ENCODE results near the gene HLA-B. TPM values are rescaled to one million over a fixed set of nuclear protein-coding genes. Genes with fewer than 3 reads are reported as not detected.

HLA-B gene
- total and polyA plus RNA-seq, 2 donors: 1,474 to 2,173 TPM

GRCh38 chr6:31359581-31359980 lies 2.6 kb upstream of the HLA-B start:
- H3K27ac ChIP-seq (ENCODE audit: low read depth in 1 of 2, low read length in 1 of 2): no peak overlapping the region
- 97% methylated on average over 1 of the region's 1 CpG for WGBS
- H3K4me1 ChIP-seq (ENCODE audit: control insufficient read depth in 2 of 2, insufficient read depth in 2 of 2, low read length in 2 of 2): peaks cover 0 to 10% of the 10 kb centered on the region in 2 donors
- peaks cover 9 to 30% of the 10 kb centered on the region in 2 donors for H3K27me3 ChIP-seq (ENCODE audit: control insufficient read depth in 2 of 2, insufficient read depth in 1 of 2, low read length in 1 of 2)
- H3K9me3 ChIP-seq (ENCODE audit: control insufficient read depth in 2 of 2, insufficient read depth in 1 of 2, low read length in 1 of 2): no peaks in the 10 kb centered on the region
- peaks cover 8 to 12% of the 10 kb centered on the region in 2 donors for H3K36me3 ChIP-seq (ENCODE audit: control insufficient read depth in 2 of 2, insufficient read depth in 2 of 2, low read length in 1 of 2)
- H3K4me3 ChIP-seq (ENCODE audit: low read length in 2 of 2): no peak overlapping the region
- DNase-seq (ENCODE audit: low read depth in 6 of 9, low spot score in 9 of 9): no peak

DNA sequence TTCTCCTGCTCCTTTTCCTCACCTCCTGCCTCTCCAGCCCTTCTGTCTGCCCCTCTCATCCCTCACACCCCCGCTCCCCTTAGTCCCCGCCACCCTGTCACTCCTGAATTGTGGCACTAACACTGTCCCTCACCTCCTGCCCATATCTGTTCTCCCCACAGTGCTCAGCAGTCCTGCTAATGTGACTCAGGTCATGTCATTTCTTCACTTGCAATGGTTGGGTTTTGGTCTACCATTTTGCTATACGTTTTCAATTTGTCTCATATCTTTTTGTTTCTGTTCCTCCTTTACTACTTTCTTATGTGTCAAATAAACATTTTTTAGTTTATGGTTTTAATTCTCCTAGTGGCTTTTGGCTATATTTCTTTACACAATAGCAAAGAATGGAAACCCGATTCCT lies 1.3 kb upstream of the HLA-B start:
- Histone ChIP-seq H3K4me1 (ENCODE audit: control insufficient read depth in 2 of 2, insufficient read depth in 2 of 2, low read length in 2 of 2) (peaks cover 0 to 10% of the 10 kb centered on the region in 2 donors), H3K9me3 (ENCODE audit: control insufficient read depth in 2 of 2, insufficient read depth in 1 of 2, low read length in 1 of 2) (no peaks in the 10 kb centered on the region), H3K4me3 (ENCODE audit: low read length in 2 of 2) (no peak overlapping the region), H3K27me3 (ENCODE audit: control insufficient read depth in 2 of 2, insufficient read depth in 1 of 2, low read length in 1 of 2) (peaks cover 5 to 27% of the 10 kb centered on the region in 2 donors), H3K27ac (ENCODE audit: low read depth in 1 of 2, low read length in 1 of 2) (no peak overlapping the region), H3K36me3 (ENCODE audit: control insufficient read depth in 2 of 2, insufficient read depth in 2 of 2, low read length in 1 of 2) (peaks cover 16 to 17% of the 10 kb centered on the region in 2 donors)
- 74% methylated on average over 4 of the region's 4 CpGs for WGBS
- DNase-seq (ENCODE audit: low read depth in 6 of 9, low spot score in 9 of 9): no peak

DNA sequence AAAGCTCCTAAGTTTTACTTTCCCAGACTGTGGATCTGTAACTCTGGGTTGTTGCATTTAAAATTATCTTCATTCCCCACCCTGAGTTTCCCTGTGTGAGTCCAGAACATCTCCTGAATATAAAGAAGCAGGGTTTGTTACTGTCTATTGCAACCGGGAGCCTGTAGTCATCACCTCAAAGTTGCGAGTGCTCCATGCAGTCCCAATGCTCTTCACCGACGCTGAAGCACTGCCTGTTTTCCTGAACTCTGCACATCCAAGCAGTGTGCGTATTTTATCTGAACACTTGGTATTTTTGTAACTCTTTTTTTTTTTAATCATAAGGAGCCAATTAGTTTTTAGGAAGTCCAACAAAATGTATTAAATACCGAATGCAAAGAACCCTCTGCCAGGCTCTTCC lies 907 bp upstream of the HLA-B start:
- no peaks in the 10 kb centered on the region for H3K9me3 ChIP-seq (ENCODE audit: control insufficient read depth in 2 of 2, insufficient read depth in 1 of 2, low read length in 1 of 2)
- peaks cover 17% of the 10 kb centered on the region in 2 donors for H3K36me3 ChIP-seq (ENCODE audit: control insufficient read depth in 2 of 2, insufficient read depth in 2 of 2, low read length in 1 of 2)
- DNase-seq (ENCODE audit: low read depth in 6 of 9, low spot score in 9 of 9): no peak
- peaks cover 0 to 10% of the 10 kb centered on the region in 2 donors for H3K4me1 ChIP-seq (ENCODE audit: control insufficient read depth in 2 of 2, insufficient read depth in 2 of 2, low read length in 2 of 2)
- H3K27me3 ChIP-seq (ENCODE audit: control insufficient read depth in 2 of 2, insufficient read depth in 1 of 2, low read length in 1 of 2): peaks cover 5 to 27% of the 10 kb centered on the region in 2 donors
- 38% methylated on average over 6 of the region's 6 CpGs for WGBS
- H3K27ac ChIP-seq (ENCODE audit: low read depth in 1 of 2, low read length in 1 of 2): no peak overlapping the region
- peak overlapping the region in 1 of 2 donors; percentile 71 for H3K4me3 ChIP-seq (ENCODE audit: low read length in 2 of 2)

- peaks cover 5 to 22% of the 10 kb centered on the region in 2 donors for H3K27me3 ChIP-seq (ENCODE audit: control insufficient read depth in 2 of 2, insufficient read depth in 1 of 2, low read length in 1 of 2)
- H3K4me3 ChIP-seq (ENCODE audit: low read length in 2 of 2): peak overlapping the region; percentile 60 to 71
- H3K4me1 ChIP-seq (ENCODE audit: control insufficient read depth in 2 of 2, insufficient read depth in 2 of 2, low read length in 2 of 2): peaks cover 0 to 10% of the 10 kb centered on the region in 2 donors
- H3K36me3 ChIP-seq (ENCODE audit: control insufficient read depth in 2 of 2, insufficient read depth in 2 of 2, low read length in 1 of 2): peaks cover 17% of the 10 kb centered on the region in 2 donors
- peak in 3 of 9 donors; percentile 11 to 33 (median 13) for DNase-seq (ENCODE audit: low read depth in 6 of 9, low spot score in 9 of 9)
- WGBS: 6% methylated on average over 83 of the region's 83 CpGs
- no peaks in the 10 kb centered on the region for H3K9me3 ChIP-seq (ENCODE audit: control insufficient read depth in 2 of 2, insufficient read depth in 1 of 2, low read length in 1 of 2)
- peak overlapping the region; percentile 72 to 96 for H3K27ac ChIP-seq (ENCODE audit: low read depth in 1 of 2, low read length in 1 of 2)
Measured at GRCh38 chr6:31356216-31356945, 598 bp downstream of the HLA-B start.

DNA sequence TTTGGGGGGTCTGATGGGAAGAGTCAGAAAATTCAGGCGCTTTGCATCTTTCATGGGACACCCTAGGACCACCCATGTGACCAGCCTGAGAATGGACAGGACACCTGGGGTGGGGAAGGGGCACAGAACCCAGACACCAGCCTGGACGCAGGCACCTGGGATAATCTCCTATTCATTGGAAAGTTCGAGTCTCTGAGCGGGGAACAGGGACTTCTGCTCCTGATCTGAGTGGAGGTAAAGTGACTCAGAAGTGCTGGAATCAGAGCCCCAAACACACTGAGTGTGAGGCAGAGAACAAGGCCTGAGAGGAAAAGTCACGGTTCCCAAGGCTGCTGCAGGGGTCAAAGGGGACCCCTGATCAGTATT lies 1.4 kb downstream of the HLA-B start:
- Histone ChIP-seq H3K36me3 (ENCODE audit: control insufficient read depth in 2 of 2, insufficient read depth in 2 of 2, low read length in 1 of 2) (peaks cover 17% of the 10 kb centered on the region in 2 donors), H3K4me3 (ENCODE audit: low read length in 2 of 2) (peak overlapping the region; percentile 60 to 71), H3K27ac (ENCODE audit: low read depth in 1 of 2, low read length in 1 of 2) (no peak overlapping the region), H3K4me1 (ENCODE audit: control insufficient read depth in 2 of 2, insufficient read depth in 2 of 2, low read length in 2 of 2) (peaks cover 0 to 10% of the 10 kb centered on the region in 2 donors), H3K9me3 (ENCODE audit: control insufficient read depth in 2 of 2, insufficient read depth in 1 of 2, low read length in 1 of 2) (no peaks in the 10 kb centered on the region), H3K27me3 (ENCODE audit: control insufficient read depth in 2 of 2, insufficient read depth in 1 of 2, low read length in 1 of 2) (peaks cover 5 to 22% of the 10 kb centered on the region in 2 donors)
- DNase-seq (ENCODE audit: low read depth in 6 of 9, low spot score in 9 of 9): no peak
- WGBS: 84% methylated on average over 5 of the region's 5 CpGs

DNA sequence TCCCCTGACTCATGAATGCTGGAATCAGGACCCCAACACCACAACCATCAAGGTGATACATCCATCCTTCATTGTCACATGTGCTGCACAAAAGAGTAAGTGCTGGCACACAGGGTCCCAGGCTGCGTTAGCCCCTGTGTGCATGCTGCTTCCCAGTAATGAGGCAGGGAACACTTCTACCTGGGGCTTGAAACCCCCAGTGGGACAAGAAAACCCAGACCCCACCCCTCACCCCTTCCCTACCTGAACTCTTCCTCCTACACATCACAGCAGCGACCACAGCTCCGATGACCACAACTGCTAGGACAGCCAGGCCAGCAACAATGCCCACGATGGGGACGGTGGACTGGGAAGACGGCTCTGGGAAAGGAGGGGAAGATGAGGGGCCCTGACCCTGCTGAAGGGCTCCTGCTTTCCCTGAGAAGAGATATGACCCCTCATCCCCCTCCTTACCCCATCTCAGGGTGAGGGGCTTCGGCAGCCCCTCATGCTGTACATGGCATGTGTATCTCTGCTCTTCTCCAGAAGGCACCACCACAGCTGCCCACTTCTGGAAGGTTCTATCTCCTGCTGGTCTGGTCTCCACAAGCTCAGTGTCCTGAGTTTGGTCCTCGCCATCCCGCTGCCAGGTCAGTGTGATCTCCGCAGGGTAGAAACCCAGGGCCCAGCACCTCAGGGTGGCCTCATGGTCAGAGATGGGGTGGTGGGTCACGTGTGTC lies 2.0 kb downstream of the HLA-B start:
- Histone ChIP-seq H3K27ac (ENCODE audit: low read depth in 1 of 2, low read length in 1 of 2) (no peak overlapping the region), H3K27me3 (ENCODE audit: control insufficient read depth in 2 of 2, insufficient read depth in 1 of 2, low read length in 1 of 2) (peaks cover 5 to 22% of the 10 kb centered on the region in 2 donors), H3K4me1 (ENCODE audit: control insufficient read depth in 2 of 2, insufficient read depth in 2 of 2, low read length in 2 of 2) (peaks cover 0 to 10% of the 10 kb centered on the region in 2 donors), H3K9me3 (ENCODE audit: control insufficient read depth in 2 of 2, insufficient read depth in 1 of 2, low read length in 1 of 2) (no peaks in the 10 kb centered on the region), H3K36me3 (ENCODE audit: control insufficient read depth in 2 of 2, insufficient read depth in 2 of 2, low read length in 1 of 2) (peaks cover 17% of the 10 kb centered on the region in 2 donors), H3K4me3 (ENCODE audit: low read length in 2 of 2) (peak overlapping the region; percentile 60 to 71)
- no peak for DNase-seq (ENCODE audit: low read depth in 6 of 9, low spot score in 9 of 9)
- 71% methylated on average over 11 of the region's 11 CpGs for WGBS

GRCh38 chr6:31354158-31354863 lies 2.7 kb downstream of the HLA-B start:
- Histone ChIP-seq H3K9me3 (ENCODE audit: control insufficient read depth in 2 of 2, insufficient read depth in 1 of 2, low read length in 1 of 2) (no peaks in the 10 kb centered on the region), H3K4me1 (ENCODE audit: control insufficient read depth in 2 of 2, insufficient read depth in 2 of 2, low read length in 2 of 2) (peaks cover 0 to 10% of the 10 kb centered on the region in 2 donors), H3K36me3 (ENCODE audit: control insufficient read depth in 2 of 2, insufficient read depth in 2 of 2, low read length in 1 of 2) (peaks cover 17% of the 10 kb centered on the region in 2 donors), H3K27me3 (ENCODE audit: control insufficient read depth in 2 of 2, insufficient read depth in 1 of 2, low read length in 1 of 2) (peaks cover 3 to 21% of the 10 kb centered on the region in 2 donors), H3K27ac (ENCODE audit: low read depth in 1 of 2, low read length in 1 of 2) (no peak overlapping the region), H3K4me3 (ENCODE audit: low read length in 2 of 2) (no peak overlapping the region)
- no peak for DNase-seq (ENCODE audit: low read depth in 6 of 9, low spot score in 9 of 9)
- 80% methylated on average over 11 of the region's 11 CpGs for WGBS

DNA sequence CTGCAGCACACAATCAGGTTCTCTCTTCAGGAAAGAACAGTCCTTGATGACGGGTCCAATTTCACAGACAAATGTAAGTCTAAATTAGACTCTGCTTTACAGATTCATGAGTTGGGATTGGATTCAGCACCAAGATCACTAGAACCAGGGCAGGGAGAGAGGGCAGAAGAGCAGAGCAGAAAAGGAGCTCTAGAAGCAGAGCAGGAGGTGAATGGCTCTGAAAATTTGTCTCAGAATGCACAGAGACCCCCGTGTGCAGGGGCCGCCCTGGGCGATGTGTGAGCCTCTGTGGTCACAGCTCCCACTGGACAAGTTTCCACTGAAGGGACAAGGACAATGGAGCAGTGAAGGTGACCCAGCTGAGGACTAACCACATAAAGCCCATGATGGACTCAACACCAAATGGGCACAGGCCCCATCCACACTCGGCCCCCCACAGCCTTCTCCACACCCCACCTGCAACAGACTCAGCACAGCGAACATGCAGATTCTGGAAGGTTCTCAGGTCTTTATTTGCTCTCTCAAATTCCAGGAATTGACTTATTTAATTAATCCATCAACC lies 3.5 kb downstream of the HLA-B start:
- Histone ChIP-seq H3K4me3 (ENCODE audit: low read length in 2 of 2) (no peak overlapping the region), H3K36me3 (ENCODE audit: control insufficient read depth in 2 of 2, insufficient read depth in 2 of 2, low read length in 1 of 2) (peaks cover 17% of the 10 kb centered on the region in 2 donors), H3K27me3 (ENCODE audit: control insufficient read depth in 2 of 2, insufficient read depth in 1 of 2, low read length in 1 of 2) (peaks cover 3 to 18% of the 10 kb centered on the region in 2 donors), H3K4me1 (ENCODE audit: control insufficient read depth in 2 of 2, insufficient read depth in 2 of 2, low read length in 2 of 2) (peaks cover 0 to 10% of the 10 kb centered on the region in 2 donors), H3K9me3 (ENCODE audit: control insufficient read depth in 2 of 2, insufficient read depth in 1 of 2, low read length in 1 of 2) (no peaks in the 10 kb centered on the region), H3K27ac (ENCODE audit: low read depth in 1 of 2, low read length in 1 of 2) (no peak overlapping the region)
- DNase-seq (ENCODE audit: low read depth in 6 of 9, low spot score in 9 of 9): no peak
- 82% methylated on average over 6 of the region's 6 CpGs for WGBS
